HepG2 (cell line): Measurements from ENCODE around the gene ARSB. TPM values are rescaled to one million over a fixed set of nuclear protein-coding genes. Genes with fewer than 3 reads are reported as not detected.
A peak's percentile ranks its signal among the peaks of the same experiment; 100 is the strongest.

Experiments used
- ATAC-seq: fragments of 200-7000 bp; cut with Tn5 transposase; 3 replicates; pipeline ENCODE4 v1.9.1; 2020; ENCODE audit warnings: mild to moderate bottlenecking, moderate library complexity
- BruUV-seq: library from RNA; stranded (reverse); fragments of 400-500 nt; replicated peaks from 2 replicates; lab custom pipeline; 2021; lab: Mats Ljungman, UMichigan
- CTCF ChIA-PET: fragments of 300-600 bp; formaldehyde crosslinking; extraction: SDS; loops from one replicate; lab custom pipeline; 2021; ENCODE audit warnings: low total read pairs, inconsistent platforms, low intra/inter-chr PET ratio; lab: Yijun Ruan, JAX
- POLR2A ChIA-PET: fragments of 350-600 bp; sonication (Branson Sonifier 250); formaldehyde crosslinking; loops from one replicate; lab custom pipeline; 2020; ENCODE audit warnings: antibody characterized with exemption, inconsistent platforms; lab: Yijun Ruan, JAX
- DNase-seq: peaks from one replicate; pipeline ENCODE4 v3.0.0-alpha.2; 2015; ENCODE audit warnings: low spot score
- FAIRE-seq: peaks from 3 replicates; lab custom pipeline; 2011; peaks lifted over from hg19 to GRCh38; lab: Jason Lieb, UNC
- H2AFZ ChIP-seq: one replicate; pipeline ENCODE4 v1.6.1; 2011; ENCODE audit warnings: low read length, inconsistent platforms
- H3K27ac ChIP-seq: fragments of 300-600 bp; 3 replicates; pipeline ENCODE4 v1.8.0; 2011; ENCODE audit warnings: mixed run types, mild to moderate bottlenecking, mixed read lengths, low read length, inconsistent platforms; ENCODE audit not compliant: insufficient read depth; ENCODE audit errors: extremely low read length
- H3K27me3 ChIP-seq, 2 experiments: fragments of 200-600 bp in 1 of 2; 2 replicates in 1 of 2; 3 replicates in 1 of 2; pipeline versions ENCODE4 v1.6.0 to v1.8.0; 2011; ENCODE audit warnings: low read length in 2 of 2, mild to moderate bottlenecking in 2 of 2, moderate library complexity in 2 of 2, inconsistent platforms in 1 of 2; ENCODE audit not compliant: insufficient read depth in 2 of 2, control insufficient read depth in 1 of 2
- H3K36me3 ChIP-seq, 2 experiments: fragments of 200-600 bp in 1 of 2; replicated peaks in 1 of 2; 2 replicates in 1 of 2; 3 replicates in 1 of 2; pipeline versions ENCODE4 v1.5.1 to v1.8.0; 2011; ENCODE audit warnings: low read length in 2 of 2, inconsistent platforms in 1 of 2; ENCODE audit not compliant: insufficient read depth in 2 of 2, control insufficient read depth in 1 of 2
- H3K4me1 ChIP-seq: 2 replicates; pipeline ENCODE4 v1.5.1; 2012; ENCODE audit warnings: low read length, inconsistent platforms; ENCODE audit not compliant: insufficient read depth
- H3K4me2 ChIP-seq: 2 replicates; pipeline ENCODE4 v1.6.0; 2011; ENCODE audit warnings: low read depth, low read length, inconsistent platforms
- H3K4me3 ChIP-seq, 3 experiments: fragments of 200-600 bp in 1 of 3; sonication (generic), shearing (Covaris generic) in 1 of 3; replicated peaks in 1 of 3; 2 replicates each; pipeline ENCODE4 v1.5.1; 2011 to 2016; ENCODE audit warnings: low read length in 3 of 3, inconsistent platforms in 2 of 3, low read depth in 2 of 3, mild to moderate bottlenecking in 2 of 3, control low read depth in 1 of 3, mixed read lengths in 1 of 3; ENCODE audit not compliant: insufficient read depth in 1 of 3
- H3K79me2 ChIP-seq: one replicate; pipeline ENCODE4 v1.6.1; 2011; ENCODE audit warnings: low read length, inconsistent platforms; ENCODE audit not compliant: insufficient read depth
- H3K9ac ChIP-seq: 2 replicates; pipeline ENCODE4 v1.6.0; 2011; ENCODE audit warnings: mild to moderate bottlenecking, low read depth, low read length, inconsistent platforms; ENCODE audit not compliant: insufficient read depth
- H3K9me3 ChIP-seq: 2 replicates; pipeline ENCODE4 v1.5.1; 2012; ENCODE audit warnings: mild to moderate bottlenecking, low read length
- H4K20me1 ChIP-seq: 2 replicates; pipeline ENCODE4 v1.6.0; 2011; ENCODE audit warnings: inconsistent platforms, mild to moderate bottlenecking, low read length, moderate library complexity; ENCODE audit not compliant: insufficient read depth
- ATAD3A ChIP-seq: sonication (generic); formaldehyde crosslinking; IDR thresholded peaks from 2 replicates; pipeline ENCODE4 v1.4.0; 2020; ENCODE audit warnings: missing genetic modification reagents
- ATF1 ChIP-seq: IDR thresholded peaks from 2 replicates; pipeline ENCODE4 v1.6.1; 2016; ENCODE audit warnings: mild to moderate bottlenecking, control low read depth
- BCL6 ChIP-seq: IDR thresholded peaks from 2 replicates; pipeline ENCODE4 v1.6.1; 2016; ENCODE audit warnings: missing genetic modification reagents, missing compliant biosample characterization
- CEBPZ ChIP-seq: IDR thresholded peaks from 2 replicates; pipeline ENCODE4 v1.6.1; 2012; ENCODE audit warnings: low read length, improper control_type of control experiment
- FOXK1 ChIP-seq: sonication (generic); formaldehyde crosslinking; IDR thresholded peaks from 2 replicates; pipeline ENCODE4 v1.4.0; 2020; ENCODE audit warnings: low read depth, missing genetic modification reagents, borderline replicate concordance
- FOXP1 ChIP-seq, 2 experiments: fragments of 450-650 bp in 1 of 2; IDR thresholded peaks; 2 replicates each; pipeline ENCODE4 v1.6.1; 2017 to 2018; ENCODE audit warnings: antibody characterized with exemption in 1 of 2
- HNF4A ChIP-seq: sonication (generic); formaldehyde crosslinking; IDR thresholded peaks from 2 replicates; pipeline ENCODE4 v1.4.0; 2020; ENCODE audit warnings: missing genetic modification reagents
- HOXA7 ChIP-seq: sonication (generic); formaldehyde crosslinking; IDR thresholded peaks from 2 replicates; pipeline ENCODE4 v1.8.1; 2022; ENCODE audit warnings: mild to moderate bottlenecking, missing genetic modification reagents, moderate library complexity
- MBNL3 ChIP-seq: fragments of 250-450 bp; sonication (Bioruptor Pico); conservative IDR thresholded peaks from 2 replicates; pipeline ENCODE4 v1.8.0; 2022; ENCODE audit warnings: mild to moderate bottlenecking, inconsistent platforms
- NCOR1 ChIP-seq: fragments of 200-600 bp; sonication (generic); IDR thresholded peaks from 2 replicates; pipeline ENCODE4 v1.7.0; 2017; ENCODE audit warnings: antibody characterized with exemption, low read length, borderline replicate concordance
- NFIB ChIP-seq: sonication (generic); formaldehyde crosslinking; IDR thresholded peaks from 2 replicates; pipeline ENCODE4 v1.9.0; 2021; ENCODE audit warnings: missing genetic modification reagents, mild to moderate bottlenecking, borderline replicate concordance
- NR2F1 ChIP-seq, 2 experiments: fragments of 450-650 bp in 1 of 2; formaldehyde crosslinking in 1 of 2; IDR thresholded peaks; 2 replicates each; pipeline versions ENCODE4 v1.5.0 to v1.6.1; 2016 to 2020; ENCODE audit warnings: mild to moderate bottlenecking in 1 of 2, missing compliant biosample characterization in 1 of 2, missing genetic modification reagents in 1 of 2, moderate library complexity in 1 of 2
- PPARG ChIP-seq: conservative IDR thresholded peaks from 2 replicates; pipeline ENCODE4 v1.6.1; 2016; ENCODE audit warnings: missing biosample characterization, missing genetic modification reagents
- PRPF4 ChIP-seq: fragments of 200-400 bp; formaldehyde crosslinking; IDR thresholded peaks from 2 replicates; pipeline ENCODE4 v1.6.1; 2016; ENCODE audit warnings: low read length, low read depth; ENCODE audit not compliant: poor library complexity, severe bottlenecking
- SOX13 ChIP-seq, 3 experiments: fragments of 450-650 bp in 1 of 3; sonication (generic) in 1 of 3; formaldehyde crosslinking in 1 of 3; IDR thresholded peaks in 2 of 3; conservative IDR thresholded peaks in 1 of 3; 2 replicates each; pipeline versions ENCODE4 v1.5.0 to v1.6.1; 2016 to 2020; ENCODE audit warnings: antibody characterized with exemption in 1 of 3, mild to moderate bottlenecking in 1 of 3, missing compliant biosample characterization in 1 of 3, missing genetic modification reagents in 1 of 3, moderate library complexity in 1 of 3
- TARDBP ChIP-seq: sonication (generic); formaldehyde crosslinking; IDR thresholded peaks from 2 replicates; pipeline ENCODE4 v1.8.0; 2022; ENCODE audit warnings: mild to moderate bottlenecking, missing genetic modification reagents
- TEF ChIP-seq: sonication (generic); formaldehyde crosslinking; IDR thresholded peaks from 2 replicates; pipeline ENCODE4 v1.5.0; 2020; ENCODE audit warnings: missing genetic modification reagents
- ZMYM4 ChIP-seq: sonication (generic); formaldehyde crosslinking; IDR thresholded peaks from 2 replicates; pipeline ENCODE4 v1.8.1; 2023; ENCODE audit warnings: mild to moderate bottlenecking, missing genetic modification reagents
- ZNF138 ChIP-seq: sonication (generic); formaldehyde crosslinking; IDR thresholded peaks from 2 replicates; pipeline ENCODE4 v1.5.0; 2020; ENCODE audit warnings: mild to moderate bottlenecking, low read depth, missing genetic modification reagents
- ZNF234 ChIP-seq: sonication (generic); formaldehyde crosslinking; conservative IDR thresholded peaks from 2 replicates; pipeline ENCODE4 v1.5.1; 2020; ENCODE audit warnings: mild to moderate bottlenecking, missing genetic modification reagents
- ZNF816 ChIP-seq: sonication (generic); formaldehyde crosslinking; IDR thresholded peaks from 2 replicates; pipeline ENCODE4 v1.8.0; 2022; ENCODE audit warnings: missing genetic modification reagents, mild to moderate bottlenecking, borderline replicate concordance
- WGBS: methylation state at CpG from one replicate; pipeline ENCODE4 v1.1.6; 2017; ENCODE audit warnings: low lambda C conversion rate; 5-methylcytosine and 5-hydroxymethylcytosine counted together
- in situ Hi-C: cut with HindIII; loops from 2 replicates; pipeline ENCODE4 v1.10.0; 2017; ENCODE audit warnings: low pct_unique_long_range_greater_than_20kb; ENCODE audit not compliant: extremely low pct_ligation_motif_present
- intact Hi-C: fragments of 100-400 bp; cut with micrococcal nuclease; formaldehyde crosslinking; loops from one replicate; pipeline ENCODE4 v1.10.0; 2022; ENCODE audit not compliant: unreplicated experiment
- polyA plus RNA-seq, 8 experiments: library from polyadenylated mRNA; depleted of rRNA in 3 of 8; stranded (reverse) in 7 of 8; unstranded in 1 of 8; fragments of >200 nt; fragmentation: Illumina TruSeq in 4 of 8; extraction: Trizol in 4 of 8; gene quantifications; 2 replicates each; pipeline versions ENCODE4 v1.2.1 to v1.2.3, GENCODE V29; 2011 to 2016; ENCODE audit warnings: low read depth in 4 of 8, missing spikeins in 1 of 8, mixed read lengths in 1 of 8; ENCODE audit not compliant: insufficient read depth in 1 of 8
- total RNA-seq, 5 experiments: library from RNA; depleted of rRNA; stranded (reverse); fragments of >200 nt; fragmentation: Illumina TruSeq; extraction: Trizol; gene quantifications; 2 replicates each; pipeline ENCODE4 v1.2.3, GENCODE V29; 2016; ENCODE audit warnings: low read depth in 1 of 5

The ARSB gene
- total and polyA plus RNA-seq, 2 of the 13 experiments (the other 11 are each of a cell fraction or from before 2014, with no cell fraction given): 52.6 to 66.4 TPM

GRCh38 chr5:78958672-78959445 lies 26.3 kb downstream of the ARSB start:
- Histone ChIP-seq H3K9me3 (no peaks in the 10 kb centered on the region), H3K27ac (no peak overlapping the region), H3K36me3 (peaks cover 9 to 58% of the 10 kb centered on the region in 2 experiments), H3K79me2 (no peaks in the 10 kb centered on the region), H3K27me3 (no peaks in the 10 kb centered on the region), H3K4me1 (peaks cover 30% of the 10 kb centered on the region), H4K20me1 (no peaks in the 10 kb centered on the region), H2AFZ (no peak overlapping the region), H3K4me3 (no peak overlapping the region), H3K9ac (no peak overlapping the region), H3K4me2 (peak overlapping the region; percentile 37)
- no TSS peak for BruUV-seq
- ChIA-PET POLR2A (interaction anchor here (1.0 kb wide), 1 partner anchor 27 kb away, joined by 4 read pairs; no protein-coding TSS in a partner anchor), CTCF (no interaction called here)
- 89% methylated on average over 3 of the region's 3 CpGs for WGBS
- peak; percentile 80 for ATAC-seq
- peak; percentile 41 for DNase-seq
- in situ Hi-C loops: no loop called here
- FAIRE-seq: no peak
- intact Hi-C loops: no loop called here
- TF ChIP-seq ZNF234 (CRISPR knock-in tag) (no peak), MBNL3 (no peak), FOXK1 (no peak), NFIB (CRISPR knock-in tag) (no peak), ZNF138 (CRISPR knock-in tag) (no peak), ZNF816 (no peak), ATF1 (0 out of 2 replicates have a peak, but pooled peaks have one; percentile 17), FOXP1 (IDR thresholded peaks at IDR 0.05) (no peak), FOXP1 (CRISPR knock-in tag; IDR thresholded peaks at IDR 0.05) (peak; percentile 74; the same call in 1 of the 2 replicates), NCOR1 (no peak), SOX13 (IDR thresholded peaks at IDR 0.05) (peak; percentile 72; the same call in 1 of the 2 replicates), SOX13 (CRISPR knock-in tag; conservative IDR thresholded peaks at IDR 0.05 in 1 of 2, IDR thresholded peaks at IDR 0.05 in 1 of 2) (peak in 1 of 2 experiments; percentile 98; a peak in 2 of 4 replicates), TEF (CRISPR knock-in tag) (no peak), TARDBP (CRISPR knock-in tag) (no peak), PPARG (0 out of 2 replicates have a peak, but pooled peaks have one; percentile 35), ZMYM4 (CRISPR knock-in tag) (peak; percentile 27; the same call in 1 of the 2 replicates), ATAD3A (CRISPR knock-in tag) (no peak), NR2F1 (CRISPR knock-in tag; IDR thresholded peaks at IDR 0.05) (no peak), CEBPZ (no peak), BCL6 (CRISPR knock-in tag) (no peak), PRPF4 (no peak), HOXA7 (CRISPR knock-in tag) (no peak), HNF4A (no peak)
